ENCODE measurements around the gene FHOD3.

GRCh38 chr18:36519358-36519757 lies 221.8 kb downstream of the FHOD3 start:
- TF ChIP-seq POLR2AphosphoS5 (IDR thresholded peaks at IDR 0.05; ENCODE audit: control insufficient read depth, insufficient read depth, low read depth, low read length) (no peak), ZNF347 (CRISPR knock-in tag; IDR thresholded peaks at IDR 0.05; ENCODE audit: low read depth) (no peak), MTA3 (IDR thresholded peaks at IDR 0.05; ENCODE audit: borderline replicate concordance) (no peak), FOS (IDR thresholded peaks at IDR 0.05; ENCODE audit: extremely low read depth, insufficient read length) (no peak), HNRNPH1 (optimal IDR thresholded peaks at IDR 0.05; ENCODE audit: low read depth, low read length) (no peak), CTCF (IDR thresholded peaks at IDR 0.05 in 2 of 3, conservative IDR thresholded peaks at IDR 0.05 in 1 of 3; ENCODE audit: insufficient read depth in 2 of 3, low read depth in 1 of 3, low read length in 3 of 3) (no peak)

Data from K562 (cell line).